Left forelimb (tissue), 1 donor: ENCODE measurements around the gene EMC9.

Experiments
- DNase-seq: peaks from one replicate; pipeline ENCODE4 v3.0.0-alpha.2; 2018; ENCODE audit warnings: low spot score

Gene EMC9

DNA sequence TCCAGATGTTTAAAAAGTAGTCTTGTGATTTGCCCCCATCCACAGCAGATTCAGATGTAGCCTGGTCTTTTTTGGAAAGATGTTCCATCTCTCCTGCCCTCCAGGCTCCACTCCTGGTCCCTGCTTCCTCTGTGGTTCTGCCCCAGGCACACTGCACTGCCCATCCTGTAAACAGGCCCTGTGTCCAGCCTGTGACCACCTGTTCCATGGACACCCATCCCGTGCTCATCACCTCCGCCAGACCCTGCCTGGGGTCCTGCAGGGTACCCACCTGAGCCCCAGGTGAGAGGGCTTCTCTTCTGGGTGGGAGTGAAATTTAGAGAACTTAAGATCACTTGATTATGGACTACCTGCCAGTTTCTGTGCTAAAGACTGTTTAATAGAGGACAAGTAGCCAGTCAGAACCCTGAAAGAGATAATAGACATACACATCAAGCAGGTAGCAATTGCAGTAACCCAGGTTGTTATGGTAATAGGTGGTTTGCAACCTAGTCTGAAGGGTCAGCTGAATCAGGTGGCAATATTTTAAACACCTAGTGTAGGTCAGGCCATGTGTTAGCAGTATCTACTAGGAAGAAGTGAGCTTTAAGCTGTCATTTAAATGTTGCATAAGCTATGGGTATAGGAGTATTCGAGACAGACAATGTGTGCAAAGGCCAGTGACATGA lies 8.0 kb upstream of the EMC9 start:
- DNase-seq: no peak

DNA sequence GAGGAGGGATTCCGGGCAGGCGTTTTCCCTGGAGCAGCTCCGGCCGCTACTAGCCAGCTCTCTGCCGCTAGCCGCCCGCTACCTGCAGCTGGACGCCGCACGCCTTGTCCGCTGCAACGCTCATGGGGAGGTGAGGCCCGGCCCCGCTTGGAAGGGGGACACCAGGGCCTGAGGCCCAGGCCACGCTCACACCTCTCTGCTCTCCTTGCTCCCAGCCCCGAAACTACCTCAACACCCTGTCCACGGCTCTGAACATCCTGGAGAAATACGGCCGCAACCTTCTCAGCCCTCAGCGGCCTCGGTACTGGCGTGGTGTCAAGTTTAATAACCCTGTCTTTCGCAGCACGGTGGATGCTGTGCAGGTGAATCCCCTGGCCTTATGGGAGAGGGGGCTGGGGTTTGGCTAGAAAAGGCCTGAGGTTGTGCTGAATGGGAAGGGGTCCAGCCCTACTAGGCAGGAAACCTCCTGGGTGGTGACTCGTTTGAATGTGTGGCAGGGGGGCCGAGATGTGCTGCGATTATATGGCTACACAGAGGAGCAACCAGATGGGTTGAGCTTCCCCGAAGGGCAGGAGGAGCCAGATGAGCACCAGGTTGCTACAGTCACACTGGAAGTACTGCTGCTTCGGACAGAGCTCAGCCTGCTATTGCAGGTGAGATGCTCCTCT lies 6.5 kb upstream of the EMC9 start:
- no peak for DNase-seq

DNA sequence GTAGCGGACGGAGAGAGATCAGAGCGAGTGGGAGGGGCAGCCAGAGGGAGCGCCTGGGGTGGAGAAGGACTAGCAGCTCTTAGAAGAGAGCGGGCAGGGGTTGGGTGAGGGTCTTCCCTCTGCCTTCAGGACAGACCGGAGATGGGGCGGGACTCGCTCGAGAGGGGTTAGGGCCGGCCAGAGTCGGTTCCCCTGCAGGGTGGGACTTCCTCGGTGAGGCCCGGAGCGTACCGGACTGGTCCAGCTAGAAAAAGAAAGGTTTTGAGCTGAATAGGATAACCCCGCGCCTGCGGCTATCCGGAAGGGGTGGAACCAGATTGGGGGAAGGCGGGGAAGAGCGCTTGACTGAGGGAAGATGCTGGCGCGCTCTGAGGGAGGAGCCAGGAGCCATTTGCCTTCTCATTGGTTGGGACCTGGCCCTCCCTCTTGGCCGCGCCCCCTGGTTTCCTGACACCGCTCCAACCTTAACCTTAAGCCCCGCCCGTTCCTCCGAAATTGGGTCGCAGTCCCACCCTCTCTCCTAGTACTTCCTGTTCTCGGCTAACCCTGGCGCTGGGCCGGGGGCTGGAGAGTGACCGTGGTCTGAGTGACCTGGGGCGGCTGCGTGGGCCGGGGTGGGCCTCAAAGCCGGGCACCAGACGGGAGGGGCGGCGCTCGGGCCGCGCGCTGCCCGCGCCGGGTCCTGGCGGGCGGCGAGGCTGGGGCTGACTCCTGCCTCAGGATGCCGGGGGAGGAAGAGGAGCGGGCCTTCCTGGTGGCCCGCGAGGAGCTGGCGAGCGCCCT lies 5.8 kb upstream of the EMC9 start, which contains the start of gene RNF31:
Gene RNF31 (plus strand): TSS at position 521 of the 783 bp plus-strand sequence. CDS start 201 bp downstream, at position 722.
- peak; percentile 98 for DNase-seq

DNA sequence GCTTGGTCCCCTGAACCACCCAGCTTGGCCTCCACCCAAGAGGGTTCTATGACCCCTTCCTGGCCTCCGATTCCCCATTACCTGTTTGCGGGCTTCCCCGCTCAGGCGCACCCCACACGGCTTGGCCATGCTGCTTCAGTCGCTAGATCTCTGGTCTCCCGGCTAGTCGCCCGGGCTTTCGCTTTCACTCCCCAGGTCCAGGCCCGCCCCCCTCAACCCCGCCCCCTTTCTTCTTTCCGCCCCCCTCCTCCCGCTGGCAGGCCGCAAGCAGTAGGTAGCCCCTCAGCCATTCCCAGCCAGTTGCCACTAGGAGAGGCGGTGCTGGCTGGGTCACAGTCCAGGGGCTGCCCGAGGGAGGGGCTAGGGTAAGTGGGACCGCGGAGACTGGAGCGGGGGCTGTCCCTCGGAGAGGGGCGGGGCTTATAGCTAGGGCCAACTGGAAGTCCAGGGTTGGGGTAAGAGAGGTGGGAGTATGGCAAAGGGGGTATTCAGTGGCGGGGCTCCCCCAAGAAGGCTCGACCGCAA lies 5.1 kb upstream of the EMC9 start, which contains the start of gene PSME2:
Gene PSME2 (minus strand): TSS at position 158 of the 525 bp plus-strand sequence. CDS start 29 bp downstream, at position 129.
- DNase-seq: peak; percentile 94

DNA sequence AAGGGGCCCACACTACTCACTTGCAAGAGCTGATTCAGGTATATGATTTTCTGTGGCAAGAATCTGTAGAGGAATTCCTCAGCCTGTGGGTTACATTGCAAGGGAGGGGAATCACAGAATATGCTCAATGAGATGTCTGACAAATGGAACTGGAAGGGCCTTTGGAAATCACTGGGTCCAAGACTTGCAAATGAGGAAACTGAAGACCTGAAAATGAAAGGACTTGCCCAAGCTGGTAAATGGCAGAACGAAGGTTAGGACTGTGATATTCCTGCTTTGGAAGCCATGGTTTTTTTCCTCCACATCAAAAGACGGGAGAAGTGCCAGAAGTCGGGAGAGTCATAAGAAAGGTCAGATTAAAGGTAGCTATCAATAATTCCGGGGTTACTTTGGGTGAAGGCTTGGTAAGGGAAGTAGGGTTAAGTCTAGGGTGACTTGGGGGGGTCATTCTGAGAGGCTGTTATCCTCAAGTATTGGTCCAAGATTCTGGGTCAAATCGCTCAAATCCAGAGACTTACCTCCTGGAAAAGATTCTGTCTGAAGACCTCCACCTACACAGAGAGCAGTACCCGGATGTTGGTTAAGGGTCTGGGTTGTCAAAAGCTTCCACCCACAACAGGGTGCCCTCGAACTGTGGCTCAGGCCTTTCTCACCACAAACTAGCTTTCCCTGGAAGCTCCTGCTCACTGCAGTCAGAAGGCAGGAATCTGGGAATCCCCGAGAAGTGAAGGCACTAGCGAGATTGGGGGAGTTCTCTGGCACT lies 4.5 kb upstream of the EMC9 start:
- DNase-seq: no peak

DNA sequence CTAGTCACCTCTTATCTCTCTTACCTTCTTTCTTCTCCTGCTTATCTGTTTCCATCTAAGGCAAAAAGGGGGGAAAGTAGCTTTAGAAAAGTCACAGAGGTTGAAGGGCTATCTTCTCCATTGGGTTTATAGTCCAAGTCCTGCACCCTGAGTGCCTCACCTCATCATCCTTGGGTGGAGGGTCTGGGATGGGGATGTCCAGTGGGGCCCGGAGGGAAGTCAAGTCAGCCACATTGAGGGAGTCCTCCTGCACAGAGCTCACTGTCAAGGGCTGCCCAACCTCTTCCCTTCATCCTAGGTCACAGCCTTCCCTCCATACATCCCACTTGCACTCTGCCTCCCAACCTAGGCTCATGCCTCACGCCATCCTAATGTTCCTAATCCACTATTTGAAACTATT lies 3.8 kb upstream of the EMC9 start:
- DNase-seq: no peak

DNA sequence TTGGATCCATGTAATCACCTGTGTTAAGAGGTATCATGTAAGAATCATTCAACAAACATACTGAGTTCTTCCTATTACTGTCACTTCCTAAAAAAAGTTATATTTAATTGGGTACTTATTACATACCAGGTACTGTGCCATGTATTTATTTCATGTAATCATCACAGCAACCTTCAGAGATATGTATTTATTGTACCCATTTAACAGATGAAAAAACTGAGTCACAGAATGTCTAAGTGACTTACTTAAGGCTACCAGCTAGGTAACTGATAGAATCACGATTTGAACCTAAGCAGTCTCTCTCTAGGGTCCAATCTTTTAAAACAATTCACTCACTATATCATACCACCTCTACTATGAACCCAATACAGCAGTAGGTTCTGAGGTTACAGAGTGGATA lies 3.1 kb upstream of the EMC9 start:
- no peak for DNase-seq

DNA sequence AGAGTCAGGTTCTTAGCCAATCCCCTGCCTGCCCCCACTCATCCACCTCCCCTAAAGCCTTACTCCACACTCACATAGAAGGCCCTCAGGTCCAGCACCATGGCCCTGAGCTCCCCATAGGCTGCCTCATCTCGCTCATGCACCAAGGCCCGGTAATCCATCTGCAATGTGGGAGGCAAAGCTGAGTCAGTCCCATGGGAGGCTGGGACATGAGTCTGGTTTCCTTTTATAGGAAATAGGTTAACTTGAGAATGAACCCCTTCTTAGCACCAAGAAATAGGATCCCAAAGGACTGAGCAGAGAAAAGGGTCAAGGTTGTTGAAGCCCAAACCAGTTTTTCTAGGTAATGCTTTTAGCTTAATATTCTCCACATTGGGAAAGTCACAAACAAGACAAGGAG lies 2.1 kb upstream of the EMC9 start:
- DNase-seq: no peak

DNA sequence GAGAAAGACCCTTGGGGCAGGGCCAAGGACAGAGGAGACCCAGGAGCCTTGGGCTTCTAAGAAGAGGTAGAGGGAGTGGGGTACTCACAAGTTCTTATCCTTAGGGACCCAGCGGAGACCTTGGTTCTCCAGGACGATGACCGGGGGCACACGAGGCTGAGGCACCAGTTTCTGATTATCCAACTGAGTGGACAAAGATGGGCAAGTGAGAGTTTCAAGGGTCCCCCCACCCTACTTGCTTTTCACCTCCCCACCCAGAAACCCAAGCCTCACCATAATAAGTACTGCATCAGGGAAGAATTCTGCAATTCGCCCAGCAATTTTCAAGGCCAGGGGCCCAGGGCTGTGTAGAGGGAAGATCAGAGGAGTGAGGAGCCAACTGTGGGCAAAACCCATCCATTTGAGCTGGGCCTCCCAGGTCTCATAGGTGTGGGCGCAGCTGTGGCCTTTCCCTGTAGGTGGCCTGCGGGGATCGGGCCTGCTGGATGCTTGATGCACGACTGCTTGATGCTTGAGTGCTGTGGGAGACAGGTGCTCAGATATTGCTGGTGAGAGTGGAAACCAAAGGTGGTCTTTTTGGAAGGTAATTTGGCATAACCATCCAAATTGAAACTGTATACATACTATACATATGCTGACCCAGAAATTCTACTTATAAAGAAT lies 2.0 kb downstream of the EMC9 start:
- DNase-seq: no peak

DNA sequence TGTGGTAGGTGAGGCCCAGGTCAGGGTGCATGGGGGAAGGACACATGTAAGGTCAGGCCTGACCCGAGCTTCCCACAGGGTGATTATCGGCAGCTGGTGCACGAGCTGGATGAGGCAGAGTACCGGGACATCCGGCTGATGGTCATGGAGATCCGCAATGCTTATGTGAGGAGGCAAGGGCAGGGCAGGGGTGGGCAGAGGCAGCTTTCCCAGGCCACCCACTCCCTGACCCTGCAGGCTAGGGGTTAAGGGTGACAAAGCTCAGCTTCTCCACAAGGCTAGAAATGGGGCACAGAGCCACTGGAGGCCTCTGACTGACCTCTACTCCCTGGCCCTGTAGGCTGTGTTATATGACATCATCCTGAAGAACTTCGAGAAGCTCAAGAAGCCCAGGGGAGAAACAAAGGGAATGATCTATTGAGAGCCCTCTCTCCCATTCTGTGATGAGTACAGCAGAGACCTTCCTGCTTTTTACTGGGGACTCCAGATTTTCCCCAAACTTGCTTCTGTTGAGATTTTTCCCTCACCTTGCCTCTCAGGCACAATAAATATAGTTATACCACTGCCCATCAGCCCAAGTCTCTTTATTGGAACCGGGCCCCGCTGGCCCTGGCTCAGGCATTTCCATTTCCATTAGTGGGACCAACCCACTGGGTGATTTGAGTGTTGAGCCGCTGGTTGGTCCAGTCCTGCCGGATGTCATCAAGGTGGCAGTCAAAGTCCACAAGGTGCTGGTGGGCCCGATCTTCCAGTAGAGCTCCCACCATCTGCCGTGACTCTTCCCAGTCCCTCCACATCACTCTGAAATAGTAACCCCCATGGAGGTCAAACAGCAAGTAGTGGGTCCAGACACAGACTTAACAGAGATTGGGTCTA lies 2.8 kb downstream of the EMC9 start:
- DNase-seq: no peak

DNA sequence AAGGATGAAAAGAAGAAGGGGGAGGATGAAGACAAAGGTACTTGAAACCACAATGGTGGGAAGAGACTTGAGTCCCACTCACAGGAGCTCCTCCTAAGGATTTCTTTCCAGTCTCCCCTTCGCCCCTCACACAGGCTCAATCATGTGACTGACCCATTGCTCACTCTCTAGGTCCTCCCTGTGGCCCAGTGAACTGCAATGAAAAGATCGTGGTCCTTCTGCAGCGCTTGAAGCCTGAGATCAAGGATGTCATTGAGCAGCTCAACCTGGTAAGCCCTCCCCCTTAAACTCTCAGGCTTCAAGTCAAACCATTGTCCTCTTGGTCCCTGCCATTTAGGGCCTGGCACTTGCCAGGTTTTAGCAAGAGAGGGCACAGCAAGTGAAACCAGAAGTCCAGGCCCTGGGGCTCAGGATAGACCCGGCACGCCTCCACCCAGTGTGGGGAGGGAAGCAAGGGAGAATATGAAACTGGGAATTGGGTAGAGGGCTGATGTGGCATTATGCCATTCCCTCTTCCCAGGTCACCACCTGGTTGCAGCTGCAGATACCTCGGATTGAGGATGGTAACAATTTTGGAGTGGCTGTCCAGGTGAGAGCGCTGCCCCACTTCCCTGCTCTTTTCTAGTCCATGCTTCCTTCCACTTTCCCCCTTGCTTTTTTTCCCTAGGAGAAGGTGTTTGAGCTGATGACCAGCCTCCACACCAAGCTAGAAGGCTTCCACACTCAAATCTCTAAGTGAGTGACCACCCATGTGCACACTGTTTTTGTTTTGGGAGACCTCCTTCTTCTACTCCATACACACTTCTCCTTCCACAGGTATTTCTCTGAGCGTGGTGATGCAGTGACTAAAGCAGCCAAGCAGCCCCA lies 3.6 kb downstream of the EMC9 start:
- no peak for DNase-seq

DNA sequence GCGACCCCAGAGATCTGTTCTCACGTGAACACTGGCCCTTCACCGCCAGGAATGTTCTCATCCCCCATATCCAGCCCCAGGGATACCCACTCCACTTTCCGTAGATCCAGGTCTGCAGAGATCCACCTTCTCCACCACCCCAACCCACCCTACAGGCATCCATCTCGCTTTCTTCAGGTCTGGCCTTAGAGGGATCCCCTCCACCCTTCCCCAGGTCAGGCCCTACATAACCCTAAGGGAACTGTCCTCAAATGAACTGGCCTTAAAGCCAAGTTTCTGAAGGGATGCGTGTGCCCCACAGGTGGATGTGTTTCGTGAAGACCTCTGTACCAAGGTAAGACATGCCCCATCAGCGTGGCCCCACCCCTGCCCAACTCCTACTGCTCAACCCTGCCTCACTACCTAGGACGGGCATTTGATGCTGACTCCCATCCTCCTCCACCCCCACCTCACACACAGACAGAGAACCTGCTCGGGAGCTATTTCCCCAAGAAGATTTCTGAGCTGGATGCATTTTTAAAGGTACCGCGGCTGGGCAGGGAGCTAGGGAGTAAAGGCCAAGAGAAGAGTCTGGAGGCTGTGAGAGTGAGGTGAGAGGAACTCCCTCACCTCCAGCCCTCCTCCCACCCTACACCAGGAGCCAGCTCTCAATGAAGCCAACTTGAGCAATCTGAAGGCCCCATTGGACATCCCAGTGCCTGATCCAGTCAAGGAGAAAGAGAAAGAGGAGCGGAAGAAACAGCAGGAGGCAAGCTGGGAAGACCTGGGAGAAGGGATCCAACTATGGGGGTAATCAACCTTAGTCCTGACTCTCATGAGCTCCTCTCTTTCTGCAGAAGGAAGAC lies 4.5 kb downstream of the EMC9 start:
- no peak for DNase-seq

DNA sequence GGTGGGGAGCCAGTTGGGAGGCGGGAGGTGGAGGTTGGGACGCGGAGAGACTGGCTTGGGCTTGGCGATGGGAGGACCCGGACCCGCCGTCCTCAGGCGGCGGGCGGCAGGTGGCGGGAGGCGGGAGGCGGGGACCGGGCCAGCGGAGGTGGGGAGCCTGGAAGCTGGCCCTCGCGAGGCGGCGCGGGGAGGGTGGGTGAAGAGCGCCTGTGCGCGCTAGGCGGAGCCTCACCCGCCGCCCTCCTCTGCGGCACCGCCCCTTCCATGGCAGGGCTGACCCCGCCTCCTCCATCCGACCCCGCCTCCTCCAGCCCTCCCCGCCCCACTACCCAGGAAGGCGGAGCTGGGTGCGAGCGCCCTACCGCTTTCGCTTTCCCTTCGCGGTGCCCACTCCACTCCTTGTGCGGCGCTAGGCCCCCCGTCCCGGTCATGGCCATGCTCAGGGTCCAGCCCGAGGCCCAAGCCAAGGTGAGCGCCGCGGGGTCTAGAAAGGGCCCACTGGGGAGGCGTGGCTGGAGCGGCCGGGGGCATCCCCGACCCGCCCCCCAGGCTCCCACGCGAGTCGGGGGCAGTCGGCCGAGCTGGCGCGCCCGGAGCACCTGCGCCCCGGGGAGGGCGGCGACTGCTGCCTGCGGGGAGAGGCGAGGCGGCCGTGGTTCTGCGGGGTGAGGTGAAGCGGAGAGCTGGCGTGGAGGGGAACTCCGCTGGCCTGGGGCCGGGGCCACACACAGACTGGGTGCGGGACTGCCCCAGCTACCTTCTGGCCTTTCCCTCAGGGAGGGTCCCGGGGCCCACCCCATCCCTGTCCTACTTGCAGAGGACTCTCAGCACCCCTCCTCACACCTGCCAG lies 5.3 kb downstream of the EMC9 start, which contains the start of gene PSME1:
Gene PSME1 (plus strand): TSS at position 361 of the 850 bp plus-strand sequence. CDS start 69 bp downstream, at position 430.
- DNase-seq: peak; percentile 93

DNA sequence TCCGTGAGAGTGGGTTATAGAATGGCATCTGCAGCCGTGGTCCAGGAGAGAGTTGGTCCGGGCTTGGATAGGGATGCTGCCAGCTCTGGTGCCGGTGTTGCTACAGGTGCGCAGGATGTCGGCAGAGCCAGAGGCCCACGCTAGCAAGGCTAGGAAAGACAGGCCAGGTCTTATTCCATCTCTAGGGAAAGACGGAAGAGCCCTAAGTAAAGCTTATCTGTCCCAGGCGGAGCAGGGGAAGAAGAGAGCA lies 5.9 kb downstream of the EMC9 start:
- DNase-seq: no peak

DNA sequence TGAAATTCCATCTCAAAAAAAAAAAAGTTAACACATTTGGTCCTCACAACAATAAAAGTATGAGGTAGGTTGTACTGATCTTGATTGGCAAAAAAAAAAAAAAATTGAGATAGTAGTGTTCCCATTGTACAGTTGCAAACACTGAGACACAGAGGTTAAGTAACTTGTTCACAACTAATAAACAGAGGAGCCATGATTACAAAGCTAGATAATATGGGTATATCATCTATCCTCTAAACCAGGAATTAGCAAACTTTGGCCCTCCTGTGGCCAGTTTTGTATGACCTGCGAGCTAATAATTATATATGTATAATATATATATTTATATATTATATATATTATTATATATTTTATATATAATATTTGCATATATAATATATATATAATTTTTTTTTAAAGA lies 7.7 kb downstream of the EMC9 start:
- no peak for DNase-seq

DNA sequence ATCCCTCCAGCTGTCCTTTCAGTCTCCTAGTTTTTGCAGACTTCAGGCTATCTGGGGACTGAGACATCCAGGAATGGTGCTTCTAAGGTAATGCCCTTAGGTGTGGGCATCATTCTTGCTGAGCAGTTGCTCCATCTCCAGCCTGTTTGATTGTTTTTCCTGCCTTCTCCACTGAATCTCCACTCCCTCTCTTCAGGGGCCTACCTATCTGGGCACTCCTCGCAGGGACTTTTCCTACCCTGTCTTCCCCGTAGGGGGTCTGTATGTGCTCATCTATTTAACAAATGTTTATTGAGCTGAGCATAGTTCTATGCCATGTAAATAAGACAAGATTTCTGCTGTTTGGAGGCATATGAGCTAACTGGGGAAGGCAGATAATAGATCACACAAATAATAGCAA lies 8.4 kb downstream of the EMC9 start:
- DNase-seq: no peak

DNA sequence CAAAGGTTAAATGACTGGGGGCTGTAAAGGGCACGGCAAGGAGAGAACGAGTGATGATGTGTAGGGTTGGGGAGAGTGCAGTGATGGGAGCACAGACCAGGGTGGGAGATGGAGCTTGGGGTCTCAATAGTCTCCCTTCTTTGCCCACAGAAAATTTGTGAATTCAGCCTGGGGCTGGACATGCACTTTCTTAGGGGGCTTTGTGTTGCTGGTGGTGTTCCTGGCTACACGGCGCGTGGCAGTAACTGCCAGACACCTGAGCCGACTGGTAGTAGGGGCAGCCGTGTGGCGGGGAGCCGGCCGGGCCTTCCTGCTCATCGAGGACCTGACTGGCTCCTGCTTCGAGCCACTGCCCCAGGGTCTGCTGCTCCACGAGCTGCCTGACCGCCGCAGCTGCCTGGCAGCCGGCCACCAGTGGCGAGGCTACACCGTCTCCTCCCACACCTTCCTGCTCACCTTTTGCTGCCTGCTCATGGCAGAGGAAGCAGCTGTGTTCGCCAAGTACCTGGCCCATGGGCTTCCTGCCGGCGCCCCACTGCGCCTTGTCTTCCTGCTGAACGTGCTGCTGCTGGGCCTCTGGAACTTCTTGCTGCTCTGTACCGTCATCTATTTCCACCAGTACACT lies 9.2 kb downstream of the EMC9 start:
- no peak for DNase-seq
